ENCODE measurements around the gene TP53I3.

- TF ChIP-seq, protein P1, sequence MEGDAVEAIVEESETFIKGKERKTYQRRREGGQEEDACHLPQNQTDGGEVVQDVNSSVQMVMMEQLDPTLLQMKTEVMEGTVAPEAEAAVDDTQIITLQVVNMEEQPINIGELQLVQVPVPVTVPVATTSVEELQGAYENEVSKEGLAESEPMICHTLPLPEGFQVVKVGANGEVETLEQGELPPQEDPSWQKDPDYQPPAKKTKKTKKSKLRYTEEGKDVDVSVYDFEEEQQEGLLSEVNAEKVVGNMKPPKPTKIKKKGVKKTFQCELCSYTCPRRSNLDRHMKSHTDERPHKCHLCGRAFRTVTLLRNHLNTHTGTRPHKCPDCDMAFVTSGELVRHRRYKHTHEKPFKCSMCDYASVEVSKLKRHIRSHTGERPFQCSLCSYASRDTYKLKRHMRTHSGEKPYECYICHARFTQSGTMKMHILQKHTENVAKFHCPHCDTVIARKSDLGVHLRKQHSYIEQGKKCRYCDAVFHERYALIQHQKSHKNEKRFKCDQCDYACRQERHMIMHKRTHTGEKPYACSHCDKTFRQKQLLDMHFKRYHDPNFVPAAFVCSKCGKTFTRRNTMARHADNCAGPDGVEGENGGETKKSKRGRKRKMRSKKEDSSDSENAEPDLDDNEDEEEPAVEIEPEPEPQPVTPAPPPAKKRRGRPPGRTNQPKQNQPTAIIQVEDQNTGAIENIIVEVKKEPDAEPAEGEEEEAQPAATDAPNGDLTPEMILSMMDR (IDR thresholded peaks at IDR 0.05) = no peak
- TF ChIP-seq POLR2A (IDR thresholded peaks at IDR 0.05) = no peak
Observed at GRCh38 chr2:24080701-24081100, 3.9 kb downstream of the TP53I3 start.
